MCF 10A (cell line): ENCODE measurements around the gene ZNF385D. TPM values are rescaled to one million over a fixed set of nuclear protein-coding genes. Genes with fewer than 3 reads are reported as not detected.

Source experiments
- BruUV-seq: library from RNA; stranded (reverse); fragments of 400-500 nt; replicated peaks from 2 replicates; lab custom pipeline; 2021; lab: Mats Ljungman, UMichigan
- CTCF ChIA-PET: fragments of 300-600 bp; sonication (Branson Sonifier 250); formaldehyde crosslinking; extraction: SDS; loops from one replicate; lab custom pipeline; 2021; ENCODE audit warnings: antibody characterized with exemption, inconsistent platforms; lab: Yijun Ruan, JAX
- POLR2A ChIA-PET: fragments of 300-600, 350-650 bp; sonication (Branson Sonifier 250); formaldehyde crosslinking; extraction: SDS; loops from one replicate; lab custom pipeline; 2020; ENCODE audit warnings: antibody characterized with exemption, inconsistent platforms; lab: Yijun Ruan, JAX
- DNase-seq: peaks from one replicate; pipeline ENCODE4 v3.0.0-alpha.2; 2018; ENCODE audit not compliant: unreplicated experiment
- H3K27ac Mint-ChIP-seq: one replicate; pipeline ENCODE4 v1.8.0; 2022; ENCODE audit warnings: mild to moderate bottlenecking, low read depth, mixed read lengths; ENCODE audit not compliant: unreplicated experiment
- H3K27me3 Mint-ChIP-seq: one replicate; pipeline ENCODE4 v1.8.0; 2022; ENCODE audit warnings: mixed read lengths; ENCODE audit not compliant: insufficient read depth, unreplicated experiment
- H3K36me3 Mint-ChIP-seq: one replicate; pipeline ENCODE4 v1.8.0; 2022; ENCODE audit warnings: mild to moderate bottlenecking, moderate library complexity, mixed read lengths; ENCODE audit not compliant: insufficient read depth, unreplicated experiment
- H3K4me1 Mint-ChIP-seq: one replicate; pipeline ENCODE4 v1.8.0; 2022; ENCODE audit warnings: mixed read lengths; ENCODE audit not compliant: insufficient read depth, unreplicated experiment
- H3K4me3 Mint-ChIP-seq: one replicate; pipeline ENCODE4 v1.8.0; 2022; ENCODE audit warnings: mild to moderate bottlenecking, moderate library complexity, mixed read lengths; ENCODE audit not compliant: unreplicated experiment
- H3K9me3 Mint-ChIP-seq: one replicate; pipeline ENCODE4 v1.8.0; 2022; ENCODE audit warnings: mixed read lengths; ENCODE audit not compliant: unreplicated experiment
- intact Hi-C: fragments of 100-400 bp; cut with micrococcal nuclease; formaldehyde crosslinking; loops from 2 replicates; pipeline ENCODE4 v1.14.1; 2022
- total RNA-seq: library from RNA; stranded (reverse); gene quantifications from 2 replicates; pipeline ENCODE4 v1.2.3, GENCODE V29; 2022
- TF ChIP-seq, protein P1 (sequence below): fragments of 200-600 bp; IDR thresholded peaks from one replicate; pipeline ENCODE4 v1.8.0; 2022; ENCODE audit warnings: antibody characterized with exemption, mild to moderate bottlenecking; ENCODE audit not compliant: unreplicated experiment

Gene ZNF385D
- total RNA-seq, 1 experiment from 2014 or later: 1.5 TPM

- intact Hi-C loops: no loop called here
- TF ChIP-seq, protein P1, sequence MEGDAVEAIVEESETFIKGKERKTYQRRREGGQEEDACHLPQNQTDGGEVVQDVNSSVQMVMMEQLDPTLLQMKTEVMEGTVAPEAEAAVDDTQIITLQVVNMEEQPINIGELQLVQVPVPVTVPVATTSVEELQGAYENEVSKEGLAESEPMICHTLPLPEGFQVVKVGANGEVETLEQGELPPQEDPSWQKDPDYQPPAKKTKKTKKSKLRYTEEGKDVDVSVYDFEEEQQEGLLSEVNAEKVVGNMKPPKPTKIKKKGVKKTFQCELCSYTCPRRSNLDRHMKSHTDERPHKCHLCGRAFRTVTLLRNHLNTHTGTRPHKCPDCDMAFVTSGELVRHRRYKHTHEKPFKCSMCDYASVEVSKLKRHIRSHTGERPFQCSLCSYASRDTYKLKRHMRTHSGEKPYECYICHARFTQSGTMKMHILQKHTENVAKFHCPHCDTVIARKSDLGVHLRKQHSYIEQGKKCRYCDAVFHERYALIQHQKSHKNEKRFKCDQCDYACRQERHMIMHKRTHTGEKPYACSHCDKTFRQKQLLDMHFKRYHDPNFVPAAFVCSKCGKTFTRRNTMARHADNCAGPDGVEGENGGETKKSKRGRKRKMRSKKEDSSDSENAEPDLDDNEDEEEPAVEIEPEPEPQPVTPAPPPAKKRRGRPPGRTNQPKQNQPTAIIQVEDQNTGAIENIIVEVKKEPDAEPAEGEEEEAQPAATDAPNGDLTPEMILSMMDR: no peak
- Mint-ChIP-seq H3K27me3 (no peaks in the 10 kb centered on the region), H3K4me1 (no peaks in the 10 kb centered on the region), H3K36me3 (peaks cover 7% of the 10 kb centered on the region), H3K4me3 (no peak overlapping the region), H3K9me3 (peaks cover 8% of the 10 kb centered on the region), H3K27ac (no peak overlapping the region)
- DNase-seq: no peak
- ChIA-PET POLR2A (interaction anchor here (0.6 to 1.9 kb wide), 3 partner anchors 9 to 84 kb away, joined by 3 to 4 read pairs (median 4); no protein-coding TSS in a partner anchor), CTCF (interaction anchor here (0.6 to 1.2 kb wide), 2 partner anchors 40 to 1247 kb away, joined by 3 read pairs; no protein-coding TSS in a partner anchor)
- no TSS peak for BruUV-seq
Observed at GRCh38 chr3:21790466-21790865, 39.5 kb upstream of the ZNF385D start.

DNA sequence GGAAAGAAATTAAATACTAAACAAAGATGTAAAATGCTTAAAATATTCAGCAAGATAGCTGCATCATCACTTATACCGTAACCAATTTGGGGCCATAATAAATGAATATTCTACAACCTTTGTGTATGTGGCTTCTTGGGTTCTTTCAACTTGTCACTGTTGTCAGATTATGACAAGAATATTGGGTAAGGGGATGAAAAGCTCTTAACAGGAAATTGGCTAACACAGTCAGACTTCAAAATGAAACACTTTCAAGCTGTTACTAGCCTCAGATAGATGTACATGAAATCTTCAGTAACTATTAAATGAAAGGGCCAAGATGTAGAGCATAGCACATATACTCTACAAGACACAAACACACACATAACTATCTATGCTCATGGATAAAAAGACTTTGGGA is 38.7 kb upstream of the ZNF385D start:
- ChIA-PET CTCF (interaction anchor here (0.6 to 1.2 kb wide), 2 partner anchors 40 to 1246 kb away, joined by 3 read pairs; no protein-coding TSS in a partner anchor), POLR2A (interaction anchor here (1.9 kb wide), 1 partner anchor 8 kb away, joined by 4 read pairs; no protein-coding TSS in a partner anchor)
- Mint-ChIP-seq H3K27ac (no peak overlapping the region), H3K27me3 (no peaks in the 10 kb centered on the region), H3K4me1 (no peaks in the 10 kb centered on the region), H3K36me3 (peaks cover 7% of the 10 kb centered on the region), H3K4me3 (no peak overlapping the region), H3K9me3 (peaks cover 8% of the 10 kb centered on the region)
- intact Hi-C loops: no loop called here
- BruUV-seq: no TSS peak
- TF ChIP-seq, protein P1: no peak
- no peak for DNase-seq

DNA sequence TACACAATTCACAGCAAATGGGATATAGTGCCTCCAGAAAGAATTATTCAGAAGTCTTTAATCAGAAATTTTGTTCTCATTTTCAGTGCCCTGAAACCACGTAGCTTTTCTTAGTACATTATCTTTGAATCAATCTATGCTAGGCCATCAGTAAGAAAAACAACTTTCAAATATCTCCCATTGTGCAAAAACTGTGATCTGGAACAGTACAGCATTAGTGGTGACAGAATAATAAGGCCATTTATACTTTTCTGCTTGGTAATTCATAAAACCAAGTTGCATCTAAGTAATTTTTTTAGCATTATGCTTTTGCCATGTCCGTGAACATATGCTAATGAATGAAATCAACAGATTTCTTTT is 35.4 kb upstream of the ZNF385D start:
- H3K4me3 Mint-ChIP-seq: no peak overlapping the region
- peaks cover under 1% of the 10 kb centered on the region for H3K4me1 Mint-ChIP-seq
- ChIA-PET CTCF (interaction anchor here (0.7 to 1.0 kb wide), 3 partner anchors 8 to 1246 kb away, joined by 3 read pairs; no protein-coding TSS in a partner anchor), POLR2A (no interaction called here)
- H3K27ac Mint-ChIP-seq: no peak overlapping the region
- H3K36me3 Mint-ChIP-seq: peaks cover 7% of the 10 kb centered on the region
- no peak for DNase-seq
- no peaks in the 10 kb centered on the region for H3K27me3 Mint-ChIP-seq
- no TSS peak for BruUV-seq
- TF ChIP-seq, protein P1: no peak
- peaks cover 8% of the 10 kb centered on the region for H3K9me3 Mint-ChIP-seq
- intact Hi-C loops: no loop called here

DNA sequence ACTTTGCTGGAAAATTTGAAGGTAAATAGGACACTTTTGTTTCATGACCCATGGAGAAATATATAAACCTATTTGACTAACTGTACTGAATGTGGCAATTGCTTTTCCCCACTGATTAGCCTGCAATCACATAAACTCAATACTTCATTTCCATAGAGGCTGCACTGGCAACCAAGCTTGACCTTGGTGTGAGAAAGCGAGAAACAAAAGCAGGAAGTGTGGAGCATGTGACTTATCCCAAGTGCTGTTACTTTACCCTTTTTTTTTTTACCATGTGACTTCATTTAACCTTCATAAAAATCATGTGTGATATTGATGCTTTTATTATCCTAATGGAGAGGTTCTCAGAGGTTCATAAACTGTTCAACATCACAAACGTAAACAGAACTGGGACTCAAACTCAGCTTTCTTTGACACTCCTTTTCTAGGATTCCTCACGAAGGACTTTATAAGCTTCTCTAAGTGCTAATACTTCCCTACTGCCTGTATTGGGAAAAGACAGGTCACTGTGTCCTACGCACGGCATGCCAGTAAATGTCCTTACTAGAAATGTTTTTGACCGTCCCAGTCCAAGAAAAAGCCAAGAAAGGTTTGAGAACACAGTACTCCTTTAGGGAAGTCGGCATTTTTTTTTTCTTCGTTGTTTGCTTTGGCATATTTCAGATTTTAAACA is 34.9 kb upstream of the ZNF385D start:
- intact Hi-C loops: no loop called here
- DNase-seq: no peak
- H3K27me3 Mint-ChIP-seq: no peaks in the 10 kb centered on the region
- H3K4me3 Mint-ChIP-seq: no peak overlapping the region
- H3K4me1 Mint-ChIP-seq: peaks cover 6% of the 10 kb centered on the region
- peaks cover 7% of the 10 kb centered on the region for H3K36me3 Mint-ChIP-seq
- peaks cover 8% of the 10 kb centered on the region for H3K9me3 Mint-ChIP-seq
- ChIA-PET POLR2A (no interaction called here), CTCF (interaction anchor here (0.7 to 1.0 kb wide), 4 partner anchors 8 to 1245 kb away, joined by 3 read pairs; no protein-coding TSS in a partner anchor)
- TF ChIP-seq, protein P1: no peak
- H3K27ac Mint-ChIP-seq: no peak overlapping the region
- no TSS peak for BruUV-seq
